ENCODE results near the gene TRIM33. TPM values are rescaled to one million over a fixed set of nuclear protein-coding genes. Genes with fewer than 3 reads are reported as not detected.

The TRIM33 gene
- total RNA-seq, 4 donors from 2014 or later = 41.5 to 98.2 (median 52.0) TPM

DNA sequence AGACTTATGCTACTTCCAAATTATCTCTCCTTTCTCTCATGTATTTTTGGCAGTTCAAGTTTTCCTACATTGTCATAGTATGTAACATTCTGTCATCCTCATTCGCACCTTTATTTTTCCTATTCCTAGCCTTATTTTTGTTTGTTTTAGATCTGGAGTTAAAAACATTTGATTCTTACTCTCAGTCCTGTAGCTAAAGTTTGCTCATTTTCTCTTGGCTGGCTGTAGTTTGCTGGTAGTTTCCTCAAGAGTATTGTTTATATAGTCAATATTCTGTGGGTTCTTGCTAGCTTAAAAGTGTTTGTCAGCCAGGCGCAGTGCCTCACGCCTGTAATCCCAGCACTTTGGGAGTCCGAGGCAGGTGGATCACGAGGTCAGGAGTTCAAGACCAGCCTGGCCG lies 29.8 kb upstream of the TRIM33 start:
- H3K4me3 ChIP-seq = no peak overlapping the region
- no peak overlapping the region for H3K27ac ChIP-seq
- H3K36me3 ChIP-seq = no peaks in the 10 kb centered on the region
- H3K27me3 ChIP-seq = no peaks in the 10 kb centered on the region
- DNase-seq = no peak
- no peaks in the 10 kb centered on the region for H3K4me1 ChIP-seq
- TF ChIP-seq POLR2A (IDR thresholded peaks at IDR 0.05) = no peak
- TF ChIP-seq, protein P1, sequence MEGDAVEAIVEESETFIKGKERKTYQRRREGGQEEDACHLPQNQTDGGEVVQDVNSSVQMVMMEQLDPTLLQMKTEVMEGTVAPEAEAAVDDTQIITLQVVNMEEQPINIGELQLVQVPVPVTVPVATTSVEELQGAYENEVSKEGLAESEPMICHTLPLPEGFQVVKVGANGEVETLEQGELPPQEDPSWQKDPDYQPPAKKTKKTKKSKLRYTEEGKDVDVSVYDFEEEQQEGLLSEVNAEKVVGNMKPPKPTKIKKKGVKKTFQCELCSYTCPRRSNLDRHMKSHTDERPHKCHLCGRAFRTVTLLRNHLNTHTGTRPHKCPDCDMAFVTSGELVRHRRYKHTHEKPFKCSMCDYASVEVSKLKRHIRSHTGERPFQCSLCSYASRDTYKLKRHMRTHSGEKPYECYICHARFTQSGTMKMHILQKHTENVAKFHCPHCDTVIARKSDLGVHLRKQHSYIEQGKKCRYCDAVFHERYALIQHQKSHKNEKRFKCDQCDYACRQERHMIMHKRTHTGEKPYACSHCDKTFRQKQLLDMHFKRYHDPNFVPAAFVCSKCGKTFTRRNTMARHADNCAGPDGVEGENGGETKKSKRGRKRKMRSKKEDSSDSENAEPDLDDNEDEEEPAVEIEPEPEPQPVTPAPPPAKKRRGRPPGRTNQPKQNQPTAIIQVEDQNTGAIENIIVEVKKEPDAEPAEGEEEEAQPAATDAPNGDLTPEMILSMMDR (IDR thresholded peaks at IDR 0.05) = no peak
- H3K9me3 ChIP-seq = no peaks in the 10 kb centered on the region

DNA sequence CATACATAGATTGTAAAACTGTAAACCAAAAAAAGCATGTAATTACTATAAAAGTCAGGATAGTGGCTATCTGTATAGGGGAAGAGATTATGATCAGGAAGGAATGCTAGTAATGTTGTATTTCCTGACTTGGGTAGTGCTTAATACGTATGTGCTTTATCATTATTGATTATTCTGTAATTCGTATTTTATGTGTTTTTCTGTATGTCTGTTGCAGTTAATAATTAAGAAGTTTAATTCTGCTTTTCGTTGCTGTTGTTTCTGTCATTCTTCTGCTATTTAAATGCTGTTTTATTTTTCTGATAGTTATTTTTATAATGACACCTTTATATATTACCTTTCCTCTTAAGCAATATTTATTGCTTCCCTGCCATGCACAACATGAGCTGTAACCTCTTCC lies 29.3 kb upstream of the TRIM33 start:
- Histone ChIP-seq H3K4me3 (no peak overlapping the region), H3K4me1 (no peaks in the 10 kb centered on the region), H3K9me3 (no peaks in the 10 kb centered on the region), H3K27ac (no peak overlapping the region), H3K27me3 (no peaks in the 10 kb centered on the region), H3K36me3 (no peaks in the 10 kb centered on the region)
- DNase-seq = no peak
- no peak for TF ChIP-seq POLR2A (IDR thresholded peaks at IDR 0.05)
- TF ChIP-seq, protein P1 (IDR thresholded peaks at IDR 0.05) = no peak

DNA sequence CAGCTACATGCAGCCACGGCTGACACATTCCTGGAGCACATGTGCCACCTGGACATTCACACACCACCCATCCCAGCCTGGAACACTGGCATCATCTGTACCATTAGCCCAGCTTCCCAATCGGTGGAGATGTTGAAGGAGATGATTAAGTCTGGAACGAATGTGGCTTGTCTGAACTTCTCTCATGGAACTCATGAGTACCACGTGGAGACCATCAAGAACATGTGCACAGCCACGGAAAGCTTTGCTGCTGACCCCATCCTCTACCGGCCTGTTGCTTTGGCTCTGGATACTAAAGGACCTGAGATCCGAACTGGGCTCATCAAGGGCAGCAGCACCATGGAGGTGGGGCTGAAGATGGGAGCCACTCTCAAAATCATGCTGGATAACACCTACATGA lies 25.0 kb upstream of the TRIM33 start:
- no peak for DNase-seq
- Histone ChIP-seq H3K27ac (no peak overlapping the region), H3K4me1 (no peaks in the 10 kb centered on the region), H3K27me3 (no peaks in the 10 kb centered on the region), H3K9me3 (no peaks in the 10 kb centered on the region), H3K36me3 (no peaks in the 10 kb centered on the region), H3K4me3 (no peak overlapping the region)
- TF ChIP-seq, protein P1 (IDR thresholded peaks at IDR 0.05) = no peak

DNA sequence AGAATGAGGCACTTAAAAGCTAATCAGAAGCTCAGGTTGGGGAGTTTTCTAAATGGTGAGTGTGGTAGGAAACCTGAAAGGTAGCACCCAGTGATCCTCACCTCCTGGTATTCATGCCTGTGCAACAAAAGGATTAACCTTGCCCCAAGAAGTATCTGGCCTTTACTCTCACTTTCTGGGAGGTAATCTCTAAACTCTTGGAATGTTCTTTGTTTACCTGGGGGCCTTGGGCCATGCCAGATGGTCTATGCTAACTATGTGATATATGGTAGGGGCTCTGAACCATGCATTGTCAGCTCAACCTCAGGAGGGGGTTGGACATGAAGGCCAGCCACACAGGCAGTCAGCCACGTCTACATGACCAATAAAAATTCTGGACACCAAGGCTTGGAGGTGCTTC lies 24.4 kb upstream of the TRIM33 start:
- DNase-seq = no peak
- Histone ChIP-seq H3K9me3 (no peaks in the 10 kb centered on the region), H3K4me1 (no peaks in the 10 kb centered on the region), H3K27ac (no peak overlapping the region), H3K27me3 (no peaks in the 10 kb centered on the region), H3K36me3 (no peaks in the 10 kb centered on the region), H3K4me3 (no peak overlapping the region)
- TF ChIP-seq POLR2A (IDR thresholded peaks at IDR 0.05) = no peak
- TF ChIP-seq, protein P1 (IDR thresholded peaks at IDR 0.05) = no peak

DNA sequence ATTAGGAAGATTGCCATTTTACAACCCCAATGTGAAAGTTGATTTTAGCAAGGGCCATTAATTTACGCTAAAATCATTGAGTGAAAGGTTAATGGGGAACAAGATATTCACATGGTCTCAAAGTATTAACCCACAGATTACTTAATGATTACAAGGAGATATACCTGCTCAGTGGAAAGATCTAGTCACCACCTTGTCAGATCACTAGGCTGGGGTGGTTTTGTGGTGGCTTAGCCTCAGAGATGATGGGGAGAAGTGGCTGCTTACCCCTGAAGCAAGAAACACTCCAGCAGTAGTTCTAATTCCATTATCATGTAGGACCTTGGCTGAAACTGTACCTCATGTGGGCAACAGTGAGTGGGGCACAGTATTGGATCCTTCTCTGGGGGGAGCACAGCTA lies 20.1 kb upstream of the TRIM33 start:
- Histone ChIP-seq H3K4me1 (no peaks in the 10 kb centered on the region), H3K9me3 (no peaks in the 10 kb centered on the region), H3K4me3 (no peak overlapping the region), H3K36me3 (no peaks in the 10 kb centered on the region), H3K27me3 (no peaks in the 10 kb centered on the region), H3K27ac (no peak overlapping the region)
- no peak for TF ChIP-seq POLR2A (IDR thresholded peaks at IDR 0.05)
- TF ChIP-seq, protein P1 (IDR thresholded peaks at IDR 0.05) = no peak
- no peak for DNase-seq

DNA sequence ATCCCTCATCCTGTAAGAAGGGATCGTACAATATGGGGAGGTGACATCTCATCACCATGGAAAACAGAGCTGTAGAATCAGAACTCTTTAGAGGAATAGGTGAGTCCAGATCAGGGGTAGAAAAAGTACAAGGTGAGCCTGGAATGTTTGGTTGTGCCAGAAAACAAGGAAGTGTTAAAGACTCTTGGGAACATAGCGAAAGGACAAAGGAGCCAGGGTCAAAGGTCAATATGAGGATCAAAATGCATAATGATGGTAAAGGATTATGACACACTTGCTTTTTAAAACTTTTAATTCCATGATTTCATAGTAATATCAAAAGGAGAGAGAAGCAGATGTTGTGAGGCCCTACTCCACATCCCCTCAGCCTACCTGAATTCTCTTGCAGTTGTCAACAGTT lies 19.2 kb upstream of the TRIM33 start:
- no peak for DNase-seq
- no peak overlapping the region for H3K4me3 ChIP-seq
- H3K4me1 ChIP-seq = no peaks in the 10 kb centered on the region
- TF ChIP-seq, protein P1 (IDR thresholded peaks at IDR 0.05) = no peak
- TF ChIP-seq POLR2A (IDR thresholded peaks at IDR 0.05) = no peak
- H3K9me3 ChIP-seq = no peaks in the 10 kb centered on the region
- H3K27ac ChIP-seq = no peak overlapping the region
- H3K36me3 ChIP-seq = no peaks in the 10 kb centered on the region
- no peaks in the 10 kb centered on the region for H3K27me3 ChIP-seq

Measured in Peyer's patch (tissue), 4 donors.